GM23248 (cell line): ENCODE measurements around the gene CYP2A6.
"Not testable (repeated sequence)": the region's sequence is repeated elsewhere in the genome, so short reads cannot be mapped to it uniquely, and the experiment has no call there.

ENCODE experiments used
- EZH2 ChIP-seq: fragments of 200-600 bp; sonication (generic); IDR thresholded peaks from 2 replicates; pipeline ENCODE4 v1.6.1; 2018; ENCODE audit warnings: antibody characterized with exemption, mild to moderate bottlenecking; ENCODE audit not compliant: insufficient read depth, poor library complexity, severe bottlenecking
- EZH2phosphoT487 ChIP-seq: fragments of 200-600 bp; sonication (generic); IDR thresholded peaks from 2 replicates; pipeline ENCODE4 v1.6.1; 2018; ENCODE audit warnings: antibody characterized with exemption, moderate library complexity, mild to moderate bottlenecking, low read depth; ENCODE audit not compliant: insufficient read depth

DNA sequence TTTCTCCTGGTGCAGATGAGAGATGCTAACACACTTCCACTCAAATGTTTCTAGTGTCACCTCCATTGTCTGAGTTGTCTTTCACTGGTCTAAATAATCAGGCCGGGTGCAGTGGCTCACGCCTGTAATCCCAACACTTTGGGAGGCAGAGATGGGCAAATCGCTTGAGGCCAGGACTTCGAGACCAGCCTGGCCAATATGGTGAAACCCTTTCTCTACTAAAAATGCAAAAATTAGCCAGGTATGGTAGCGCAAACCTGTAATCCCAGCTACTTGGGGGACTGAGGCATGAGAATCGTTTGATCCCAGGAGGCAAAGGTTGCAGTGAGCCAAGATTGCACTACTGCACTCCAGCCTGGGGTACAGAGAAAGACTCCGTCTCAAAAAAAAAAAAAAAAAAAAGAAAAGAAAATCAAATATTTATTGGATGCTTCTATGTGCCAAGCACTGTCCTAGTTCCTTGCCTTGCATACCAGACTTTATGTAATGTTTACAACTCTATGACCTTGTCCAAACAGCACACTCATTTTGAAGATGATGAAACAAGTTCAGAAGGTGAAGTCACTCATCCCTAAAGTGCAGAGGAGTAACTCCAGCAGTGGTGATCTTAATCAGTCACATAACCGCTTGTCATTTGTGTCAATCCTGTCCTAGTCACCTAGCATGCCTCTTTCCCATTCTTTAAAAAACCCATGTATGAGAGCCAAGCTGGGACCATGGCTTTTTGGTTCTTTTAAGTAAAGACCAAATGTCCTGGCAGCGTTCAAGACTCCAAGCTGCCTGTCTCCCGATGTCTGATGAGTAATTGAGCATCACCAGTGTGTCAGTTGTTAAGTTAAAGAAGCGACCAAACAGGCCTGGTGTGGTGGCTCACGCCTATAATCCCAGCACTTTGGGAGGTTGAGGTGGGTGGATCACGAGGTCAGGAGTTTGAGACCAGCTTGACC lies 46.9 kb upstream of the CYP2A6 start:
- not testable (repeated sequence) for TF ChIP-seq EZH2, EZH2phosphoT487
